Keratinocyte (primary cell): ENCODE data around the gene LMOD2. TPM values are rescaled to one million over a fixed set of nuclear protein-coding genes. Genes with fewer than 3 reads are reported as not detected.

ENCODE experiments used
- DNase-seq: peaks from one replicate; pipeline ENCODE4 v3.0.0-alpha.2; 2011; ENCODE audit warnings: low read depth, missing footprints, low spot score
- FAIRE-seq: peaks from 2 replicates; lab custom pipeline; 2011; peaks lifted over from hg19 to GRCh38; lab: Jason Lieb, UNC
- H2AFZ ChIP-seq: 2 replicates; pipeline ENCODE4 v1.6.0; 2012; ENCODE audit warnings: low read length, control low read depth, inconsistent platforms; ENCODE audit not compliant: control insufficient read depth
- H3K27ac ChIP-seq: 2 replicates; pipeline ENCODE4 v1.5.1; 2011; ENCODE audit warnings: low read length; ENCODE audit not compliant: control insufficient read depth, insufficient read depth
- H3K27me3 ChIP-seq: 3 replicates; pipeline ENCODE4 v1.6.0; 2011; ENCODE audit warnings: low read length; ENCODE audit not compliant: control insufficient read depth, insufficient read depth; ENCODE audit errors: extremely low read depth
- H3K36me3 ChIP-seq, 2 experiments: 2 replicates in 1 of 2; 3 replicates in 1 of 2; pipeline ENCODE4 v1.5.1; 2011; ENCODE audit warnings: low read length in 2 of 2, mild to moderate bottlenecking in 1 of 2; ENCODE audit not compliant: control insufficient read depth in 2 of 2, insufficient read depth in 2 of 2; ENCODE audit errors: extremely low read depth in 1 of 2
- H3K4me1 ChIP-seq: 3 replicates; pipeline ENCODE4 v1.5.1; 2011; ENCODE audit warnings: low read length; ENCODE audit not compliant: control insufficient read depth, insufficient read depth; ENCODE audit errors: extremely low read depth
- H3K4me2 ChIP-seq: 3 replicates; pipeline ENCODE4 v1.6.0; 2011; ENCODE audit warnings: low read depth, low read length; ENCODE audit not compliant: control insufficient read depth, insufficient read depth; ENCODE audit errors: extremely low read depth
- H3K4me3 ChIP-seq, 3 experiments: fragments of 200-600 bp in 1 of 3; sonication (generic) in 1 of 3; 2 replicates in 2 of 3; 3 replicates in 1 of 3; pipeline ENCODE4 v1.5.1; 2011 to 2016; ENCODE audit warnings: low read length in 3 of 3, mild to moderate bottlenecking in 3 of 3, control low read depth in 2 of 3, inconsistent platforms in 1 of 3, low read depth in 1 of 3, mixed read lengths in 1 of 3, mixed run types in 1 of 3, moderate library complexity in 1 of 3; ENCODE audit not compliant: control insufficient read depth in 2 of 3, insufficient read depth in 2 of 3; ENCODE audit errors: extremely low read depth in 1 of 3
- H3K79me2 ChIP-seq: 2 replicates; pipeline ENCODE4 v1.6.0; 2012; ENCODE audit warnings: low read length; ENCODE audit not compliant: control insufficient read depth, insufficient read depth
- H3K9ac ChIP-seq: 3 replicates; pipeline ENCODE4 v1.6.0; 2011; ENCODE audit warnings: low read length; ENCODE audit not compliant: control insufficient read depth, insufficient read depth; ENCODE audit errors: extremely low read depth
- H3K9me1 ChIP-seq: 3 replicates; pipeline ENCODE4 v1.6.0; 2011; ENCODE audit warnings: low read length; ENCODE audit not compliant: control insufficient read depth, insufficient read depth; ENCODE audit errors: extremely low read depth
- H3K9me3 ChIP-seq: 2 replicates; pipeline ENCODE4 v1.5.1; 2012; ENCODE audit warnings: low read depth, low read length; ENCODE audit not compliant: control insufficient read depth
- H4K20me1 ChIP-seq: 3 replicates; pipeline ENCODE4 v1.6.0; 2011; ENCODE audit warnings: low read length; ENCODE audit not compliant: control insufficient read depth, insufficient read depth; ENCODE audit errors: extremely low read depth
- CTCF ChIP-seq, 3 experiments: IDR thresholded peaks in 1 of 3; conservative IDR thresholded peaks in 1 of 3; optimal IDR thresholded peaks in 1 of 3; 2 replicates in 2 of 3; 3 replicates in 1 of 3; pipeline versions ENCODE3 to v1.5.1; 2011; ENCODE audit warnings: low read length in 3 of 3, mild to moderate bottlenecking in 3 of 3, moderate library complexity in 2 of 3, control low read depth in 1 of 3, inconsistent platforms in 1 of 3; ENCODE audit not compliant: insufficient read depth in 2 of 3; ENCODE audit errors: extremely low read depth in 1 of 3
- EZH2 ChIP-seq: IDR thresholded peaks from one replicate; pipeline ENCODE4 v1.6.1; 2012; ENCODE audit warnings: inconsistent platforms, mild to moderate bottlenecking, low read length, moderate library complexity
- dilution Hi-C: fragments of 300-500 bp; cut with MboI; formaldehyde crosslinking; loops from one replicate; pipeline ENCODE4 v1.7.0; 2020; ENCODE audit warnings: low sequenced_read_pairs; ENCODE audit not compliant: extremely low pct_ligation_motif_present
- polyA plus RNA-seq, 5 experiments: library from polyadenylated mRNA; depleted of rRNA in 3 of 5; stranded (reverse) in 3 of 5; stranded (forward) in 1 of 5; unstranded in 1 of 5; fragments of >200 nt; gene quantifications; 1 replicate in 1 of 5; 2 replicates in 3 of 5; 3 replicates in 1 of 5; pipeline versions ENCODE4 v1.2.1 to v1.2.3, GENCODE V29; 2011 to 2012; ENCODE audit warnings: missing spikeins in 2 of 5, low read depth in 1 of 5, low replicate concordance in 1 of 5

The LMOD2 gene
- polyA plus RNA-seq, 1 donor (not counting 4 experiments of a cell fraction or from before 2014, with no cell fraction given): not detected

- dilution Hi-C loops: no loop called here
Observed at GRCh38 chr7:123677061-123677715, 21.5 kb downstream of the LMOD2 start.

GRCh38 chr7:123679614-123680013 lies 23.9 kb downstream of the LMOD2 start:
- FAIRE-seq (no peak), DNase-seq (no peak)
- Histone ChIP-seq H3K9ac (no peak overlapping the region), H3K9me3 (no peaks in the 10 kb centered on the region), H3K27ac (no peak overlapping the region), H3K4me3 (no peak overlapping the region), H3K27me3 (no peaks in the 10 kb centered on the region), H3K36me3 (peaks cover 2 to 3% of the 10 kb centered on the region in 2 experiments), H3K79me2 (no peaks in the 10 kb centered on the region), H3K4me2 (no peak overlapping the region), H4K20me1 (no peaks in the 10 kb centered on the region), H3K9me1 (no peaks in the 10 kb centered on the region), H2AFZ (no peak overlapping the region), H3K4me1 (peaks cover 10% of the 10 kb centered on the region)
- TF ChIP-seq EZH2 (no peak), CTCF (optimal IDR thresholded peaks at IDR 0.05 in 1 of 3, IDR thresholded peaks at IDR 0.05 in 1 of 3, conservative IDR thresholded peaks at IDR 0.05 in 1 of 3; ENCODE audit: extremely low read depth in 1 of 3, insufficient read depth in 2 of 3, low read length in 3 of 3) (no peak)
- dilution Hi-C loops: no loop called here

More at GRCh38 chr7:123677061-123677715, 21.5 kb downstream of the LMOD2 start:
- Histone ChIP-seq H4K20me1 (no peaks in the 10 kb centered on the region), H3K4me2 (no peak overlapping the region), H2AFZ (no peak overlapping the region), H3K79me2 (no peaks in the 10 kb centered on the region), H3K4me1 (peaks cover 29% of the 10 kb centered on the region), H3K9me3 (no peaks in the 10 kb centered on the region), H3K36me3 (peaks cover 2 to 3% of the 10 kb centered on the region in 2 experiments), H3K27ac (no peak overlapping the region), H3K4me3 (no peak overlapping the region), H3K27me3 (no peaks in the 10 kb centered on the region), H3K9ac (no peak overlapping the region), H3K9me1 (no peaks in the 10 kb centered on the region)
- TF ChIP-seq EZH2 (no peak), CTCF (optimal IDR thresholded peaks at IDR 0.05 in 1 of 3, IDR thresholded peaks at IDR 0.05 in 1 of 3, conservative IDR thresholded peaks at IDR 0.05 in 1 of 3; ENCODE audit: extremely low read depth in 1 of 3, insufficient read depth in 2 of 3, low read length in 3 of 3) (no peak)
- no peak for DNase-seq
- no peak for FAIRE-seq
